HEK293 (cell line): Measurements from ENCODE around the gene HBP1.
"Not testable (repeated sequence)": the region's sequence is repeated elsewhere in the genome, so short reads cannot be mapped to it uniquely, and the experiment has no call there.

Experiments used
- CTCF ChIA-PET: fragments of 350-600 bp; formaldehyde crosslinking; extraction: SDS; loops from one replicate; lab custom pipeline; 2021; ENCODE audit warnings: antibody characterized with exemption; lab: Yijun Ruan, JAX
- POLR2A ChIA-PET: fragments of 300-600 bp; formaldehyde crosslinking; extraction: SDS; loops from one replicate; lab custom pipeline; 2020; ENCODE audit warnings: antibody characterized with exemption, inconsistent platforms; lab: Yijun Ruan, JAX
- H3K27ac ChIP-seq: fragments of 200-500 bp; sonication (Bioruptor generic); 2 replicates; pipeline ENCODE4 v1.5.1; 2014; ENCODE audit warnings: low read depth, low read length, control low read depth, inconsistent platforms; ENCODE audit errors: extremely low read depth
- H3K36me3 ChIP-seq, 2 experiments: fragments of 200-500 bp in 1 of 2; sonication (Bioruptor generic) in 1 of 2; 1 replicate in 1 of 2; 2 replicates in 1 of 2; pipeline ENCODE4 v1.5.1; 2014 to 2017; ENCODE audit warnings: inconsistent platforms in 2 of 2, low read length in 2 of 2; ENCODE audit not compliant: control insufficient read depth in 2 of 2, insufficient read depth in 1 of 2
- H3K4me1 ChIP-seq: fragments of 200-500 bp; sonication (Bioruptor generic); 2 replicates; pipeline ENCODE4 v1.5.1; 2014; ENCODE audit warnings: mild to moderate bottlenecking, low read length, inconsistent platforms; ENCODE audit not compliant: control insufficient read depth, insufficient read depth
- H3K4me3 ChIP-seq: 2 replicates; pipeline ENCODE4 v1.5.1; 2011; ENCODE audit warnings: low read depth, mild to moderate bottlenecking, control low read depth, low read length, moderate library complexity
- H3K9me3 ChIP-seq: fragments of 200-500 bp; sonication (Bioruptor generic); 2 replicates; pipeline ENCODE4 v1.5.1; 2014; ENCODE audit warnings: low read depth, low read length, inconsistent platforms; ENCODE audit not compliant: control insufficient read depth, insufficient read depth
- ATF2 ChIP-seq: fragments of 450-650 bp; formaldehyde crosslinking; IDR thresholded peaks from 2 replicates; pipeline ENCODE4 v1.5.1; 2016; ENCODE audit warnings: missing biosample characterization, missing genetic modification characterization, low read depth
- PATZ1 ChIP-seq: fragments of 450-650 bp; formaldehyde crosslinking; IDR thresholded peaks from 2 replicates; pipeline ENCODE4 v1.5.1; 2016; ENCODE audit warnings: missing biosample characterization, missing genetic modification characterization
- ZBTB8A ChIP-seq: fragments of 450-650 bp; formaldehyde crosslinking; IDR thresholded peaks from 2 replicates; pipeline ENCODE4 v1.5.1; 2016; ENCODE audit warnings: missing biosample characterization, missing genetic modification characterization
- ZNF148 ChIP-seq: fragments of 450-650 bp; formaldehyde crosslinking; IDR thresholded peaks from 2 replicates; pipeline ENCODE4 v1.5.0; 2017; ENCODE audit warnings: missing biosample characterization, missing genetic modification characterization, borderline replicate concordance
- ZNF335 ChIP-seq: fragments of 450-650 bp; formaldehyde crosslinking; conservative IDR thresholded peaks from 2 replicates; pipeline ENCODE4 v1.5.1; 2016; ENCODE audit warnings: missing biosample characterization, missing genetic modification characterization
- ZNF433 ChIP-seq: fragments of 450-650 bp; formaldehyde crosslinking; IDR thresholded peaks from 2 replicates; pipeline ENCODE4 v1.5.1; 2016; ENCODE audit warnings: missing biosample characterization, missing genetic modification characterization, low read depth
- ZNF510 ChIP-seq: fragments of 450-650 bp; formaldehyde crosslinking; IDR thresholded peaks from 2 replicates; pipeline ENCODE4 v1.5.1; 2018; ENCODE audit warnings: mild to moderate bottlenecking, missing genetic modification characterization, missing biosample characterization; ENCODE audit not compliant: insufficient replicate concordance
- ZNF518A ChIP-seq: fragments of 450-650 bp; formaldehyde crosslinking; conservative IDR thresholded peaks from 2 replicates; pipeline ENCODE4 v1.5.1; 2016; ENCODE audit warnings: low read depth, missing biosample characterization, missing genetic modification characterization
- ZNF560 ChIP-seq: fragments of 450-650 bp; formaldehyde crosslinking; IDR thresholded peaks from 2 replicates; pipeline ENCODE4 v1.5.1; 2017; ENCODE audit warnings: missing biosample characterization, missing genetic modification characterization, borderline replicate concordance
- ZNF654 ChIP-seq: fragments of 450-650 bp; formaldehyde crosslinking; IDR thresholded peaks from 2 replicates; pipeline ENCODE4 v1.5.1; 2016; ENCODE audit warnings: low read depth, missing biosample characterization, missing genetic modification characterization
- ZNF664 ChIP-seq: fragments of 450-650 bp; formaldehyde crosslinking; IDR thresholded peaks from 2 replicates; pipeline ENCODE4 v1.5.1; 2016; ENCODE audit warnings: missing biosample characterization, missing genetic modification characterization
- ZNF704 ChIP-seq: fragments of 450-650 bp; formaldehyde crosslinking; IDR thresholded peaks from 2 replicates; pipeline ENCODE4 v1.5.1; 2016; ENCODE audit warnings: missing biosample characterization, missing genetic modification characterization

Gene HBP1

GRCh38 chr7:107138696-107139420 lies 29.9 kb upstream of the HBP1 start:
- Histone ChIP-seq H3K4me1 (no peaks in the 10 kb centered on the region), H3K36me3 (no peaks in the 10 kb centered on the region), H3K4me3 (no peak overlapping the region), H3K27ac (no peak overlapping the region), H3K9me3 (no peaks in the 10 kb centered on the region)
- POLR2A ChIA-PET: no interaction called here
- CTCF ChIA-PET: interaction anchor here (0.9 to 1.4 kb wide), 2 partner anchors 9 to 13 kb away, joined by 3 to 8 read pairs; no protein-coding TSS in a partner anchor
- TF ChIP-seq ZNF518A (tag by site-specific recombination) (no peak), ZNF335 (tag by site-specific recombination) (no peak), ZNF664 (tag by site-specific recombination) (no peak), ZNF148 (tag by site-specific recombination) (no peak), ZNF704 (tag by site-specific recombination) (no peak), PATZ1 (tag by site-specific recombination) (no peak), ATF2 (tag by site-specific recombination) (no peak), ZNF510 (tag by site-specific recombination) (no peak)

GRCh38 chr7:107143875-107144274 lies 24.9 kb upstream of the HBP1 start:
- H3K4me3 ChIP-seq, H3K9me3 ChIP-seq, H3K36me3 ChIP-seq, CTCF ChIA-PET, POLR2A ChIA-PET, H3K4me1 ChIP-seq, H3K27ac ChIP-seq: not testable (repeated sequence)
- TF ChIP-seq ZNF654 (tag by site-specific recombination) (peak; percentile 29; the same call in 1 of the 2 replicates), ZNF518A (tag by site-specific recombination) (peak; percentile 77), ZNF510 (tag by site-specific recombination) (peak; percentile 53), ZBTB8A (peak; percentile 42; the same call in 1 of the 2 replicates), ZNF433 (0 out of 2 replicates have a peak, but pooled peaks have one; percentile 29), ZNF560 (peak; percentile 68; the same call in 1 of the 2 replicates)
